VCaP (cell line): ENCODE measurements around the gene GRAMD1B.

Experiments
- H3K27ac ChIP-seq: fragments of 450-650 bp; 2 replicates; pipeline ENCODE4 v1.5.1; 2017
- TF ChIP-seq, protein P1 (sequence below): fragments of 450-650 bp; conservative IDR thresholded peaks from 2 replicates; pipeline ENCODE4 v1.5.1; 2017; ENCODE audit warnings: mild to moderate bottlenecking, moderate library complexity

Gene GRAMD1B

GRCh38 chr11:123545726-123546270 is 115.7 kb downstream of the GRAMD1B start:
- no peak overlapping the region for H3K27ac ChIP-seq
- TF ChIP-seq, protein P1, sequence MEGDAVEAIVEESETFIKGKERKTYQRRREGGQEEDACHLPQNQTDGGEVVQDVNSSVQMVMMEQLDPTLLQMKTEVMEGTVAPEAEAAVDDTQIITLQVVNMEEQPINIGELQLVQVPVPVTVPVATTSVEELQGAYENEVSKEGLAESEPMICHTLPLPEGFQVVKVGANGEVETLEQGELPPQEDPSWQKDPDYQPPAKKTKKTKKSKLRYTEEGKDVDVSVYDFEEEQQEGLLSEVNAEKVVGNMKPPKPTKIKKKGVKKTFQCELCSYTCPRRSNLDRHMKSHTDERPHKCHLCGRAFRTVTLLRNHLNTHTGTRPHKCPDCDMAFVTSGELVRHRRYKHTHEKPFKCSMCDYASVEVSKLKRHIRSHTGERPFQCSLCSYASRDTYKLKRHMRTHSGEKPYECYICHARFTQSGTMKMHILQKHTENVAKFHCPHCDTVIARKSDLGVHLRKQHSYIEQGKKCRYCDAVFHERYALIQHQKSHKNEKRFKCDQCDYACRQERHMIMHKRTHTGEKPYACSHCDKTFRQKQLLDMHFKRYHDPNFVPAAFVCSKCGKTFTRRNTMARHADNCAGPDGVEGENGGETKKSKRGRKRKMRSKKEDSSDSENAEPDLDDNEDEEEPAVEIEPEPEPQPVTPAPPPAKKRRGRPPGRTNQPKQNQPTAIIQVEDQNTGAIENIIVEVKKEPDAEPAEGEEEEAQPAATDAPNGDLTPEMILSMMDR = no peak

- H3K27ac ChIP-seq = no peak overlapping the region
- TF ChIP-seq, protein P1 = no peak
These were observed 116.4 kb downstream of the GRAMD1B start for GRCh38 chr11:123546515-123546914.

- TF ChIP-seq, protein P1 = no peak
These were observed 117.1 kb downstream of the GRAMD1B start for GRCh38 chr11:123547180-123547579.

DNA sequence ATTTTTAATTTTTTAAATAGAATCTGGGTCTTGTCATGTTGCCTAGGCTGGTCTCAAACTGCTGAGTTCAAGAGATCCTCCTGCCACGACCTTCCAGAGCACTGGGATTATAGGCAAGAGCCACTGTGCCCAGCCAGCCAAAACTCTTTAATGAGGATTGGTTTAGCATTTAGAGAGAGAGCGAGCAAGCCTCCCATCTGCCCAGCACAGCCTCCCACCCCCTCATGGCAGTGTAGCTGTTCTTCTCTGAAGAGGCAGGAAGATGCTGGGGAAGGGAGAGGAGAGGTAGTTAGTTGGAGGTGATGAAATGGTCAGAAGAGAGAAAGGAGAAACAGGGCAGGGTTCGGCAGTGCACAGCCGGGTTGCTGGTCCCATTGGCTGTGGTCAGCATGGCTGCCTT is 118.7 kb downstream of the GRAMD1B start:
- TF ChIP-seq, protein P1 = no peak
- H3K27ac ChIP-seq = no peak overlapping the region

More at GRCh38 chr11:123547180-123547579, 117.1 kb downstream of the GRAMD1B start:
- H3K27ac ChIP-seq = no peak overlapping the region

GRCh38 chr11:123549926-123550917 is 120.2 kb downstream of the GRAMD1B start:
- H3K27ac ChIP-seq = no peak overlapping the region
- TF ChIP-seq, protein P1 = no peak

DNA sequence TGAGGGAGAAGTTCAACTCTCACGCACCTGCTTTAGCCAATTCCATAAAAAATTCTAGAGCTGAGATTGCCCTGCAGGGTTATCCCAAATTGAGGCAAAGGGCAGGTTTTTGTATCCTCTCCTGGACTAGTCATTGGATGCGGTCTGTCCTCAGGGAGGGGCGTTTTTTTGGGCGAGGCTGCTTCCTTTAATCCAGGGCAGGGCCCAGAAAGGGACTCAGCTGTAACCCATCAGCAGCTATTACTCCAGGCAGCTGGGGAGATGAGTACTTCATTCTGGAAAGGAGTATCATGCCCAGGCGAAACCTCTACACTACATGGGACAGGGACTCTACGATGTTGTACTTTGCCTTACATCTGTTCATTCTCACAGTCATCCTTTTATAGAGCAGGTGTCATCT is 121.0 kb downstream of the GRAMD1B start:
- TF ChIP-seq, protein P1 = no peak

DNA sequence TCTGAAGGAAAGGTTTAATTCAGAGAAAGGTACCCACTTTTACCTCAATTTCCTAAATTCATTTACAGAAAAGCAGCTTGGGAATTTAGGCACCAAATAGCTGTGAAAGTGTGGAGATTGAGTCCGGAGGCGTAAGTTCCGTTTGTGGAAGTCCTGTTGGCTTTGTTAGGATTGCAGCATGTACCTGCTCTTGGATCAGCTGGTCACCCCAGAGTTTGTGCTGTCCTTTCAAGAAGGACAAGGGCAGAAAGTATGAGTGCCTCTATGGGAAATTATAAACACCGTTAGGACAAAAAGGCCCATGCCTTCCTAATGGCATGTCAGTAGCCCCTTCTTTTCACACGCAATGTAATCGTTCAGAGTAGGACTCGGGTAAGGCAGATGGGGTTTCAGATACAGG is 126.6 kb downstream of the GRAMD1B start:
- H3K27ac ChIP-seq = no peak overlapping the region
- TF ChIP-seq, protein P1 = no peak

More for the DNA sequence above, 121.0 kb downstream of the GRAMD1B start:
- H3K27ac ChIP-seq = no peak overlapping the region
